H1 (cell line): ENCODE data around the gene DNAJC21. TPM values are rescaled to one million over a fixed set of nuclear protein-coding genes. Genes with fewer than 3 reads are reported as not detected.

ENCODE experiments used
- CTCF ChIA-PET: fragments of 300-600 bp; sonication (Branson Sonifier 250); formaldehyde crosslinking; loops from one replicate; lab custom pipeline; 2021; ENCODE audit not compliant: partially characterized antibody; lab: Charles Lee
- POLR2A ChIA-PET: fragments of 300-600 bp; sonication (Branson Sonifier 250); formaldehyde crosslinking; loops from one replicate; lab custom pipeline; 2021; ENCODE audit warnings: inconsistent platforms; ENCODE audit not compliant: partially characterized antibody; lab: Charles Lee
- DNase-seq, 2 experiments: peaks; one replicate each; pipeline versions ENCODE4 v3.0.0 to v3.0.0-alpha.2; 2010 to 2022; ENCODE audit warnings: low spot score in 2 of 2, low read depth in 1 of 2, mixed read lengths in 1 of 2
- FAIRE-seq: peaks from 2 replicates; lab custom pipeline; 2011; peaks lifted over from hg19 to GRCh38; lab: Jason Lieb, UNC
- H2AFZ ChIP-seq: 2 replicates; pipeline ENCODE4 v1.8.1; 2012; ENCODE audit warnings: low read length, inconsistent platforms
- H2AK5ac ChIP-seq: 2 replicates; pipeline ENCODE4 v1.6.1; 2013; ENCODE audit warnings: low read depth, low read length
- H2BK120ac ChIP-seq: replicated peaks from 2 replicates; pipeline ENCODE3; 2013; ENCODE audit warnings: low read depth, low read length, inconsistent platforms
- H2BK12ac ChIP-seq: 2 replicates; pipeline ENCODE4 v1.6.1; 2013; ENCODE audit warnings: low read depth, low read length
- H2BK15ac ChIP-seq: 2 replicates; pipeline ENCODE4 v1.6.1; 2013; ENCODE audit warnings: low read length
- H2BK20ac ChIP-seq: 2 replicates; pipeline ENCODE4 v1.6.1; 2013; ENCODE audit warnings: low read length
- H2BK5ac ChIP-seq: 2 replicates; pipeline ENCODE4 v1.6.1; 2013; ENCODE audit warnings: low read depth, low read length
- H3K14ac ChIP-seq: 2 replicates; pipeline ENCODE4 v1.6.1; 2013; ENCODE audit warnings: inconsistent platforms; ENCODE audit not compliant: insufficient read length
- H3K18ac ChIP-seq: 2 replicates; pipeline ENCODE4 v1.6.1; 2013; ENCODE audit warnings: low read length; ENCODE audit errors: extremely low read depth
- H3K23ac ChIP-seq: 2 replicates; pipeline ENCODE4 v1.6.1; 2013; ENCODE audit warnings: inconsistent platforms; ENCODE audit not compliant: insufficient read length
- H3K23me2 ChIP-seq: 2 replicates; pipeline ENCODE4 v1.6.1; 2013; ENCODE audit warnings: low read depth, low read length
- H3K27ac ChIP-seq: 2 replicates; pipeline ENCODE4 v1.6.1; 2011; ENCODE audit warnings: low read depth, low read length, inconsistent platforms
- H3K27me3 ChIP-seq, 4 experiments: replicated peaks in 1 of 4; 1 replicate in 1 of 4; 2 replicates in 3 of 4; pipeline versions ENCODE4 v1.6.1 to v1.8.1; 2011 to 2013; ENCODE audit warnings: low read length in 3 of 4, mild to moderate bottlenecking in 3 of 4, inconsistent platforms in 2 of 4, mixed read lengths in 2 of 4, moderate library complexity in 1 of 4; ENCODE audit not compliant: control insufficient read depth in 3 of 4, insufficient read depth in 3 of 4; ENCODE audit errors: extremely low read depth in 1 of 4
- H3K36me3 ChIP-seq, 4 experiments: 2 replicates each; pipeline versions ENCODE4 v1.6.1 to v1.8.1; 2011 to 2013; ENCODE audit warnings: mild to moderate bottlenecking in 4 of 4, low read length in 3 of 4, moderate library complexity in 2 of 4, control low read depth in 1 of 4, inconsistent platforms in 1 of 4; ENCODE audit not compliant: insufficient read depth in 4 of 4, control insufficient read depth in 2 of 4
- H3K4ac ChIP-seq: replicated peaks from 2 replicates; pipeline ENCODE3; 2013; ENCODE audit warnings: low read length, low read depth, mixed read lengths, inconsistent platforms; ENCODE audit not compliant: insufficient read length
- H3K4me1 ChIP-seq, 4 experiments: replicated peaks in 1 of 4; 1 replicate in 1 of 4; 2 replicates in 3 of 4; pipeline versions ENCODE4 v1.6.1 to v1.8.1; 2011 to 2013; ENCODE audit warnings: low read length in 3 of 4, inconsistent platforms in 2 of 4, mixed read lengths in 1 of 4; ENCODE audit not compliant: insufficient read depth in 4 of 4, control insufficient read depth in 3 of 4
- H3K4me2 ChIP-seq, 2 experiments: 2 replicates each; pipeline versions ENCODE4 v1.6.1 to v1.8.1; 2011 to 2013; ENCODE audit warnings: low read depth in 2 of 2, low read length in 2 of 2, control low read depth in 1 of 2, inconsistent platforms in 1 of 2, mild to moderate bottlenecking in 1 of 2; ENCODE audit not compliant: insufficient read depth in 1 of 2
- H3K4me3 ChIP-seq, 4 experiments: fragments of 200-600, 300-600 bp in 1 of 4; sonication (generic), shearing (Covaris generic), sonication (Bioruptor Twin) in 1 of 4; 2 replicates each; pipeline versions ENCODE4 v1.5.1 to v1.8.1; 2011 to 2016; ENCODE audit warnings: low read length in 4 of 4, low read depth in 3 of 4, control low read depth in 2 of 4, inconsistent platforms in 2 of 4, mild to moderate bottlenecking in 2 of 4, mixed read lengths in 1 of 4, moderate library complexity in 1 of 4; ENCODE audit not compliant: insufficient read depth in 2 of 4; ENCODE audit errors: extremely low read depth in 1 of 4
- H3K56ac ChIP-seq: replicated peaks from 2 replicates; pipeline ENCODE3; 2013; ENCODE audit warnings: low read depth, mild to moderate bottlenecking, mixed read lengths, low read length, inconsistent platforms; ENCODE audit not compliant: insufficient read length
- H3K79me1 ChIP-seq: 2 replicates; pipeline ENCODE4 v1.6.1; 2013; ENCODE audit warnings: low read depth, low read length, control low read depth
- H3K79me2 ChIP-seq, 2 experiments: 2 replicates each; pipeline versions ENCODE4 v1.6.1 to v1.8.1; 2012 to 2013; ENCODE audit warnings: low read length in 2 of 2, mild to moderate bottlenecking in 2 of 2, inconsistent platforms in 1 of 2; ENCODE audit not compliant: insufficient read depth in 2 of 2, control insufficient read depth in 1 of 2
- H3K9ac ChIP-seq, 4 experiments: replicated peaks in 1 of 4; 1 replicate in 1 of 4; 2 replicates in 3 of 4; pipeline versions ENCODE4 v1.6.1 to v1.8.1; 2011 to 2013; ENCODE audit warnings: low read depth in 3 of 4, low read length in 3 of 4, control low read depth in 2 of 4, mild to moderate bottlenecking in 2 of 4, moderate library complexity in 2 of 4, inconsistent platforms in 1 of 4; ENCODE audit errors: extremely low read depth in 1 of 4
- H3K9me3 ChIP-seq, 2 experiments: 2 replicates each; pipeline versions ENCODE4 v1.6.1 to v1.8.1; 2012 to 2013; ENCODE audit warnings: mild to moderate bottlenecking in 2 of 2, moderate library complexity in 2 of 2, control low read depth in 1 of 2, inconsistent platforms in 1 of 2, low read depth in 1 of 2, low read length in 1 of 2, mixed read lengths in 1 of 2; ENCODE audit not compliant: insufficient read depth in 2 of 2
- H4K20me1 ChIP-seq, 2 experiments: replicated peaks in 1 of 2; 2 replicates each; pipeline versions ENCODE3 to v1.8.1; 2011 to 2013; ENCODE audit warnings: inconsistent platforms in 2 of 2, low read length in 2 of 2, mild to moderate bottlenecking in 1 of 2; ENCODE audit not compliant: insufficient read depth in 2 of 2, control insufficient read depth in 1 of 2
- H4K5ac ChIP-seq: 2 replicates; pipeline ENCODE4 v1.6.1; 2013; ENCODE audit warnings: low read length, low read depth, mixed read lengths, inconsistent platforms; ENCODE audit not compliant: insufficient read length
- H4K8ac ChIP-seq: 2 replicates; pipeline ENCODE4 v1.8.0; 2013; ENCODE audit warnings: mild to moderate bottlenecking, moderate library complexity, low read length, inconsistent platforms; ENCODE audit not compliant: insufficient read depth; ENCODE audit errors: extremely low read depth
- H4K91ac ChIP-seq: replicated peaks from 2 replicates; pipeline ENCODE3; 2013; ENCODE audit warnings: low read length, mixed read lengths, inconsistent platforms; ENCODE audit not compliant: insufficient read length
- ATF2 ChIP-seq: IDR thresholded peaks from 2 replicates; pipeline ENCODE4 v1.6.1; 2012; ENCODE audit warnings: low read length, inconsistent platforms
- BCL11A ChIP-seq, 2 experiments: IDR thresholded peaks; one replicate each; pipeline ENCODE4 v1.6.1; 2011; ENCODE audit warnings: low read depth in 2 of 2, low read length in 2 of 2, mild to moderate bottlenecking in 2 of 2
- BRCA1 ChIP-seq: IDR thresholded peaks from 2 replicates; pipeline ENCODE4 v1.6.1; 2012; ENCODE audit warnings: low read depth, low read length, improper control_type of control experiment
- CBX8 ChIP-seq: fragments of 300-800, 300-1000 bp; sonication (generic); IDR thresholded peaks from 2 replicates; pipeline ENCODE4 v1.7.1; 2016; ENCODE audit warnings: low read depth, low read length, borderline replicate concordance
- CEBPB ChIP-seq: IDR thresholded peaks from 2 replicates; pipeline ENCODE4 v1.6.1; 2012; ENCODE audit warnings: low read depth, low read length
- CHD1 ChIP-seq: IDR thresholded peaks from 2 replicates; pipeline ENCODE4 v1.6.1; 2012; ENCODE audit warnings: low read depth, low read length, improper control_type of control experiment
- E2F6 ChIP-seq: IDR thresholded peaks from 2 replicates; pipeline ENCODE4 v1.6.1; 2012; ENCODE audit warnings: inconsistent platforms
- NANOG ChIP-seq: IDR thresholded peaks from 2 replicates; pipeline ENCODE4 v1.6.1; 2011; ENCODE audit warnings: low read length, low read depth, mild to moderate bottlenecking, inconsistent platforms; ENCODE audit not compliant: insufficient read depth, poor library complexity, severe bottlenecking
- POLR2A ChIP-seq, 2 experiments: IDR thresholded peaks; 1 replicate in 1 of 2; 2 replicates in 1 of 2; pipeline ENCODE4 v1.6.1; 2011; ENCODE audit warnings: low read depth in 2 of 2, low read length in 2 of 2, mild to moderate bottlenecking in 2 of 2; ENCODE audit errors: control extremely low read depth in 1 of 2
- SP1 ChIP-seq: IDR thresholded peaks from 2 replicates; pipeline ENCODE4 v1.6.1; 2011; ENCODE audit warnings: low read depth, low read length
- SP2 ChIP-seq: IDR thresholded peaks from 2 replicates; pipeline ENCODE4 v1.6.1; 2012; ENCODE audit warnings: mild to moderate bottlenecking, low read length, inconsistent platforms
- SP4 ChIP-seq: IDR thresholded peaks from 2 replicates; pipeline ENCODE4 v1.6.1; 2012; ENCODE audit warnings: low read length, inconsistent platforms
- TAF1 ChIP-seq: IDR thresholded peaks from 2 replicates; pipeline ENCODE4 v1.6.1; 2011; ENCODE audit warnings: mild to moderate bottlenecking, low read depth, low read length
- TCF12 ChIP-seq: IDR thresholded peaks from 2 replicates; pipeline ENCODE4 v1.6.1; 2011; ENCODE audit warnings: low read depth, mild to moderate bottlenecking, low read length
- WGBS, 2 experiments: shearing (Covaris generic) in 1 of 2; methylation state at CpG; one replicate each; pipeline versions ENCODE4 v1.1.6 to v1.1.7; 2013 to 2015; ENCODE audit warnings: low lambda C conversion rate in 2 of 2, mixed read lengths in 2 of 2, inconsistent platforms in 1 of 2, low coverage in 1 of 2, missing lambda C conversion rate in 1 of 2; ENCODE audit not compliant: insufficient replicate concordance in 2 of 2, insufficient coverage in 1 of 2, insufficient read length in 1 of 2; ENCODE audit errors: extremely low coverage in 1 of 2, missing lambda C conversion rate in 1 of 2; 5-methylcytosine and 5-hydroxymethylcytosine counted together
- polyA plus RNA-seq, 7 experiments: library from polyadenylated mRNA; depleted of rRNA in 3 of 7; stranded (reverse) in 5 of 7; unstranded in 2 of 7; fragments of >200 nt in 5 of 7; fragments of 200-250 nt in 2 of 7; gene quantifications; 1 replicate in 5 of 7; 2 replicates in 1 of 7; 4 replicates in 1 of 7; pipeline versions ENCODE4 v1.2.1 to v1.2.3, GENCODE V29; 2011 to 2013; ENCODE audit warnings: missing spikeins in 2 of 7, mixed read lengths in 2 of 7
- total RNA-seq: library from RNA; stranded (reverse); fragmentation: NEBNext Ultra II Directional; extraction: Animal tissue kit (Norgen Biotek cat#: 25700); gene quantifications from 2 replicates; pipeline ENCODE4 v1.2.1, GENCODE V29; 2021

DNAJC21 gene
- total and polyA plus RNA-seq, 2 of the 8 experiments (the other 6 are each of a cell fraction or from before 2014, with no cell fraction given), result 5.1 to 47.5 TPM

GRCh38 chr5:34978681-34979080, 49.3 kb downstream of the DNAJC21 start:
- H4K8ac ChIP-seq, result no peak overlapping the region
- H2AFZ ChIP-seq, result no peak overlapping the region
- H3K9me3 ChIP-seq, result 0 out of 4 replicates have a peak, but pooled peaks cover 0 to 6% of the 10 kb centered on the region in 2 experiments
- H2BK120ac ChIP-seq, result no peak overlapping the region
- H3K27me3 ChIP-seq, result no peaks in the 10 kb centered on the region
- no peak overlapping the region for H2BK5ac ChIP-seq
- H3K18ac ChIP-seq, result no peak overlapping the region
- H3K79me1 ChIP-seq, result no peaks in the 10 kb centered on the region
- no peak overlapping the region for H4K91ac ChIP-seq
- no peak overlapping the region for H3K27ac ChIP-seq
- CTCF ChIA-PET, result interaction anchor here (0.6 to 1.2 kb wide), 2 partner anchors 20 to 29 kb away, joined by 3 read pairs; no protein-coding TSS in a partner anchor
- H2BK15ac ChIP-seq, result no peak overlapping the region
- H2BK12ac ChIP-seq, result no peak overlapping the region
- H3K4me1 ChIP-seq, result peaks cover 0 to 3% (median 0%) of the 10 kb centered on the region in 4 experiments; a peak in 2 of 7 replicates
- H3K56ac ChIP-seq, result no peak overlapping the region
- H3K9ac ChIP-seq, result no peak overlapping the region
- FAIRE-seq, result no peak
- no peaks in the 10 kb centered on the region for H3K79me2 ChIP-seq
- H3K14ac ChIP-seq, result no peak overlapping the region
- H3K4me3 ChIP-seq, result no peak overlapping the region
- H4K5ac ChIP-seq, result no peak overlapping the region
- no peak overlapping the region for H2AK5ac ChIP-seq
- no peak overlapping the region for H3K4me2 ChIP-seq
- no peaks in the 10 kb centered on the region for H4K20me1 ChIP-seq
- no peaks in the 10 kb centered on the region for H3K36me3 ChIP-seq
- 73% methylated on average over 4 of the region's 4 CpGs; no CpG with 5 or more reads in 1 of the 2 experiments for WGBS, 2 experiments
- no peak overlapping the region for H3K23ac ChIP-seq
- H3K4ac ChIP-seq, result no peak overlapping the region
- POLR2A ChIA-PET, result interaction anchor here (0.6 kb wide), 1 partner anchor 62 kb away, joined by 3 read pairs; no protein-coding TSS in a partner anchor
- no peak for DNase-seq
- H2BK20ac ChIP-seq, result no peak overlapping the region
- H3K23me2 ChIP-seq, result no peaks in the 10 kb centered on the region
- TF ChIP-seq SP4 (no peak), CHD1 (no peak), BRCA1 (no peak), E2F6 (no peak), CBX8 (no peak), TCF12 (no peak), CEBPB (no peak), SP2 (no peak), POLR2A (IDR thresholded peaks at IDR 0.05; ENCODE audit: control extremely low read depth in 1 of 2, low read depth in 2 of 2, low read length in 2 of 2) (no peak), NANOG (no peak), SP1 (no peak), TAF1 (no peak), ATF2 (no peak), BCL11A (IDR thresholded peaks at IDR 0.05; ENCODE audit: low read depth in 2 of 2, low read length in 2 of 2) (no peak)
